H1 (cell line): ENCODE results near the gene ATAT1. TPM values are rescaled to one million over a fixed set of nuclear protein-coding genes. Genes with fewer than 3 reads are reported as not detected.

Source experiments
- CTCF ChIA-PET: fragments of 300-600 bp; sonication (Branson Sonifier 250); formaldehyde crosslinking; loops from one replicate; lab custom pipeline; 2021; ENCODE audit not compliant: partially characterized antibody; lab: Charles Lee
- POLR2A ChIA-PET: fragments of 300-600 bp; sonication (Branson Sonifier 250); formaldehyde crosslinking; loops from one replicate; lab custom pipeline; 2021; ENCODE audit warnings: inconsistent platforms; ENCODE audit not compliant: partially characterized antibody; lab: Charles Lee
- DNase-seq, 2 experiments: peaks; one replicate each; pipeline versions ENCODE4 v3.0.0 to v3.0.0-alpha.2; 2010 to 2022; ENCODE audit warnings: low spot score in 2 of 2, low read depth in 1 of 2, mixed read lengths in 1 of 2
- FAIRE-seq: peaks from 2 replicates; lab custom pipeline; 2011; peaks lifted over from hg19 to GRCh38; lab: Jason Lieb, UNC
- H2AFZ ChIP-seq: 2 replicates; pipeline ENCODE4 v1.8.1; 2012; ENCODE audit warnings: low read length, inconsistent platforms
- H2AK5ac ChIP-seq: 2 replicates; pipeline ENCODE4 v1.6.1; 2013; ENCODE audit warnings: low read depth, low read length
- H2BK120ac ChIP-seq: replicated peaks from 2 replicates; pipeline ENCODE3; 2013; ENCODE audit warnings: low read depth, low read length, inconsistent platforms
- H2BK12ac ChIP-seq: 2 replicates; pipeline ENCODE4 v1.6.1; 2013; ENCODE audit warnings: low read depth, low read length
- H2BK15ac ChIP-seq: 2 replicates; pipeline ENCODE4 v1.6.1; 2013; ENCODE audit warnings: low read length
- H2BK20ac ChIP-seq: 2 replicates; pipeline ENCODE4 v1.6.1; 2013; ENCODE audit warnings: low read length
- H2BK5ac ChIP-seq: 2 replicates; pipeline ENCODE4 v1.6.1; 2013; ENCODE audit warnings: low read depth, low read length
- H3K14ac ChIP-seq: 2 replicates; pipeline ENCODE4 v1.6.1; 2013; ENCODE audit warnings: inconsistent platforms; ENCODE audit not compliant: insufficient read length
- H3K18ac ChIP-seq: 2 replicates; pipeline ENCODE4 v1.6.1; 2013; ENCODE audit warnings: low read length; ENCODE audit errors: extremely low read depth
- H3K23ac ChIP-seq: 2 replicates; pipeline ENCODE4 v1.6.1; 2013; ENCODE audit warnings: inconsistent platforms; ENCODE audit not compliant: insufficient read length
- H3K23me2 ChIP-seq: 2 replicates; pipeline ENCODE4 v1.6.1; 2013; ENCODE audit warnings: low read depth, low read length
- H3K27ac ChIP-seq: 2 replicates; pipeline ENCODE4 v1.6.1; 2011; ENCODE audit warnings: low read depth, low read length, inconsistent platforms
- H3K27me3 ChIP-seq, 4 experiments: replicated peaks in 1 of 4; 1 replicate in 1 of 4; 2 replicates in 3 of 4; pipeline versions ENCODE4 v1.6.1 to v1.8.1; 2011 to 2013; ENCODE audit warnings: low read length in 3 of 4, mild to moderate bottlenecking in 3 of 4, inconsistent platforms in 2 of 4, mixed read lengths in 2 of 4, moderate library complexity in 1 of 4; ENCODE audit not compliant: control insufficient read depth in 3 of 4, insufficient read depth in 3 of 4; ENCODE audit errors: extremely low read depth in 1 of 4
- H3K36me3 ChIP-seq, 4 experiments: 2 replicates each; pipeline versions ENCODE4 v1.6.1 to v1.8.1; 2011 to 2013; ENCODE audit warnings: mild to moderate bottlenecking in 4 of 4, low read length in 3 of 4, moderate library complexity in 2 of 4, control low read depth in 1 of 4, inconsistent platforms in 1 of 4; ENCODE audit not compliant: insufficient read depth in 4 of 4, control insufficient read depth in 2 of 4
- H3K4ac ChIP-seq: replicated peaks from 2 replicates; pipeline ENCODE3; 2013; ENCODE audit warnings: low read length, low read depth, mixed read lengths, inconsistent platforms; ENCODE audit not compliant: insufficient read length
- H3K4me1 ChIP-seq, 4 experiments: replicated peaks in 1 of 4; 1 replicate in 1 of 4; 2 replicates in 3 of 4; pipeline versions ENCODE4 v1.6.1 to v1.8.1; 2011 to 2013; ENCODE audit warnings: low read length in 3 of 4, inconsistent platforms in 2 of 4, mixed read lengths in 1 of 4; ENCODE audit not compliant: insufficient read depth in 4 of 4, control insufficient read depth in 3 of 4
- H3K4me2 ChIP-seq, 2 experiments: 2 replicates each; pipeline versions ENCODE4 v1.6.1 to v1.8.1; 2011 to 2013; ENCODE audit warnings: low read depth in 2 of 2, low read length in 2 of 2, control low read depth in 1 of 2, inconsistent platforms in 1 of 2, mild to moderate bottlenecking in 1 of 2; ENCODE audit not compliant: insufficient read depth in 1 of 2
- H3K4me3 ChIP-seq, 4 experiments: fragments of 200-600, 300-600 bp in 1 of 4; sonication (generic), shearing (Covaris generic), sonication (Bioruptor Twin) in 1 of 4; 2 replicates each; pipeline versions ENCODE4 v1.5.1 to v1.8.1; 2011 to 2016; ENCODE audit warnings: low read length in 4 of 4, low read depth in 3 of 4, control low read depth in 2 of 4, inconsistent platforms in 2 of 4, mild to moderate bottlenecking in 2 of 4, mixed read lengths in 1 of 4, moderate library complexity in 1 of 4; ENCODE audit not compliant: insufficient read depth in 2 of 4; ENCODE audit errors: extremely low read depth in 1 of 4
- H3K56ac ChIP-seq: replicated peaks from 2 replicates; pipeline ENCODE3; 2013; ENCODE audit warnings: low read depth, mild to moderate bottlenecking, mixed read lengths, low read length, inconsistent platforms; ENCODE audit not compliant: insufficient read length
- H3K79me1 ChIP-seq: 2 replicates; pipeline ENCODE4 v1.6.1; 2013; ENCODE audit warnings: low read depth, low read length, control low read depth
- H3K79me2 ChIP-seq, 2 experiments: 2 replicates each; pipeline versions ENCODE4 v1.6.1 to v1.8.1; 2012 to 2013; ENCODE audit warnings: low read length in 2 of 2, mild to moderate bottlenecking in 2 of 2, inconsistent platforms in 1 of 2; ENCODE audit not compliant: insufficient read depth in 2 of 2, control insufficient read depth in 1 of 2
- H3K9ac ChIP-seq, 4 experiments: replicated peaks in 1 of 4; 1 replicate in 1 of 4; 2 replicates in 3 of 4; pipeline versions ENCODE4 v1.6.1 to v1.8.1; 2011 to 2013; ENCODE audit warnings: low read depth in 3 of 4, low read length in 3 of 4, control low read depth in 2 of 4, mild to moderate bottlenecking in 2 of 4, moderate library complexity in 2 of 4, inconsistent platforms in 1 of 4; ENCODE audit errors: extremely low read depth in 1 of 4
- H3K9me3 ChIP-seq, 2 experiments: 2 replicates each; pipeline versions ENCODE4 v1.6.1 to v1.8.1; 2012 to 2013; ENCODE audit warnings: mild to moderate bottlenecking in 2 of 2, moderate library complexity in 2 of 2, control low read depth in 1 of 2, inconsistent platforms in 1 of 2, low read depth in 1 of 2, low read length in 1 of 2, mixed read lengths in 1 of 2; ENCODE audit not compliant: insufficient read depth in 2 of 2
- H4K20me1 ChIP-seq, 2 experiments: replicated peaks in 1 of 2; 2 replicates each; pipeline versions ENCODE3 to v1.8.1; 2011 to 2013; ENCODE audit warnings: inconsistent platforms in 2 of 2, low read length in 2 of 2, mild to moderate bottlenecking in 1 of 2; ENCODE audit not compliant: insufficient read depth in 2 of 2, control insufficient read depth in 1 of 2
- H4K5ac ChIP-seq: 2 replicates; pipeline ENCODE4 v1.6.1; 2013; ENCODE audit warnings: low read length, low read depth, mixed read lengths, inconsistent platforms; ENCODE audit not compliant: insufficient read length
- H4K8ac ChIP-seq: 2 replicates; pipeline ENCODE4 v1.8.0; 2013; ENCODE audit warnings: mild to moderate bottlenecking, moderate library complexity, low read length, inconsistent platforms; ENCODE audit not compliant: insufficient read depth; ENCODE audit errors: extremely low read depth
- H4K91ac ChIP-seq: replicated peaks from 2 replicates; pipeline ENCODE3; 2013; ENCODE audit warnings: low read length, mixed read lengths, inconsistent platforms; ENCODE audit not compliant: insufficient read length
- ATF2 ChIP-seq: IDR thresholded peaks from 2 replicates; pipeline ENCODE4 v1.6.1; 2012; ENCODE audit warnings: low read length, inconsistent platforms
- BACH1 ChIP-seq: IDR thresholded peaks from 2 replicates; pipeline ENCODE4 v1.6.1; 2012; ENCODE audit warnings: low read length, improper control_type of control experiment
- FOSL1 ChIP-seq: IDR thresholded peaks from 2 replicates; pipeline ENCODE4 v1.6.1; 2011; ENCODE audit warnings: mild to moderate bottlenecking, low read depth, low read length, moderate library complexity; ENCODE audit not compliant: insufficient read depth
- NRF1 ChIP-seq: IDR thresholded peaks from 2 replicates; pipeline ENCODE4 v1.6.1; 2011; ENCODE audit warnings: mild to moderate bottlenecking, low read depth, low read length, improper control_type of control experiment
- PHF8 ChIP-seq: fragments of 200-600 bp; sonication (generic); conservative IDR thresholded peaks from 2 replicates; pipeline ENCODE4 v1.7.1; 2012; ENCODE audit warnings: low read depth, mild to moderate bottlenecking, inconsistent platforms, low read length, moderate library complexity
- POLR2A ChIP-seq, 2 experiments: IDR thresholded peaks; 1 replicate in 1 of 2; 2 replicates in 1 of 2; pipeline ENCODE4 v1.6.1; 2011; ENCODE audit warnings: low read depth in 2 of 2, low read length in 2 of 2, mild to moderate bottlenecking in 2 of 2; ENCODE audit errors: control extremely low read depth in 1 of 2
- RBBP5 ChIP-seq: IDR thresholded peaks from 2 replicates; pipeline ENCODE4 v1.7.1; 2012; ENCODE audit warnings: low read depth, mild to moderate bottlenecking, inconsistent platforms, low read length, moderate library complexity, borderline replicate concordance
- SIRT6 ChIP-seq: IDR thresholded peaks from one replicate; pipeline ENCODE4 v1.7.1; 2012; ENCODE audit warnings: low read length, inconsistent platforms
- SUZ12 ChIP-seq: fragments of 200-600 bp; sonication (generic); IDR thresholded peaks from 2 replicates; pipeline ENCODE4 v1.6.1; 2012; ENCODE audit warnings: mild to moderate bottlenecking, inconsistent platforms, low read length, moderate library complexity, mixed read lengths
- YY1 ChIP-seq: IDR thresholded peaks from 2 replicates; pipeline ENCODE4 v1.6.1; 2011; ENCODE audit warnings: low read depth, mild to moderate bottlenecking, low read length
- WGBS, 2 experiments: shearing (Covaris generic) in 1 of 2; methylation state at CpG; one replicate each; pipeline versions ENCODE4 v1.1.6 to v1.1.7; 2013 to 2015; ENCODE audit warnings: low lambda C conversion rate in 2 of 2, mixed read lengths in 2 of 2, inconsistent platforms in 1 of 2, low coverage in 1 of 2, missing lambda C conversion rate in 1 of 2; ENCODE audit not compliant: insufficient replicate concordance in 2 of 2, insufficient coverage in 1 of 2, insufficient read length in 1 of 2; ENCODE audit errors: extremely low coverage in 1 of 2, missing lambda C conversion rate in 1 of 2; 5-methylcytosine and 5-hydroxymethylcytosine counted together
- polyA plus RNA-seq, 7 experiments: library from polyadenylated mRNA; depleted of rRNA in 3 of 7; stranded (reverse) in 5 of 7; unstranded in 2 of 7; fragments of >200 nt in 5 of 7; fragments of 200-250 nt in 2 of 7; gene quantifications; 1 replicate in 5 of 7; 2 replicates in 1 of 7; 4 replicates in 1 of 7; pipeline versions ENCODE4 v1.2.1 to v1.2.3, GENCODE V29; 2011 to 2013; ENCODE audit warnings: missing spikeins in 2 of 7, mixed read lengths in 2 of 7
- total RNA-seq: library from RNA; stranded (reverse); fragmentation: NEBNext Ultra II Directional; extraction: Animal tissue kit (Norgen Biotek cat#: 25700); gene quantifications from 2 replicates; pipeline ENCODE4 v1.2.1, GENCODE V29; 2021

ATAT1 gene
- total and polyA plus RNA-seq, 2 of the 8 experiments (the other 6 are each of a cell fraction or from before 2014, with no cell fraction given): 14.4 to 14.6 TPM

DNA sequence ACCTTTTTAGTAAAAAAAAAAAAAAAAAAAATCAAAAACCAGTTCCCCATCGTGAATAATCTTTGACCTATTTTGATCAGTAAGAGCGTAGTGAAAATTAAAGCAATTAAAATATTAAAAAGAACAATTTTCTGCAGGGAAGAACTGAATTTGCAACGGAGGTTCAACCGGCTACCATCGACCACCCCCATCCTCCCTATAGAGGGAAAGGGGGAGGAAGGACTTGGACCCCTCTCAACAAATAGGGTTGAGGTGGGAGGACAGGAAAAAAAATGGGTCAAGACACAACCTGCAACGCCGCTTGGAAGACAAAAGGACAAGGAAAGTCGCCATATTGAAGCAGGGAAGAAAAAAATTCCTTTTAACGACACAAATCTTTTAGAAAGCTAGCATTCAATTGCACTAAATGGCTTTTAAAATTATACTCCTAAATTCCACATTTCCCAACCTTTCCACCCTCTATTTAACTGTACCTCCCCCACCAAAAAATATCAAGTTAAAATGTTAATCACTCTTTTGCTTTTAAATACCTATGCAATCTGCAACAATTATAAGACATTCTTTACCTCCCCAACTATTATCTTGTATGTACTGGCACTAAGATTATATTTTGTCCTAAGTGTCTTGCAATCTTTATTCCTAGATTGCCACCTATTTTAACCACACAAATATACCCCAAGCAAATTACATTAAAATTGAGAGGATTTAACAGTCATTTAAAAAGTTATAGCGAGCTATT, 11.3 kb upstream of the ATAT1 start:
- Histone ChIP-seq H4K8ac (peak overlapping the region; percentile 98; the same call in 1 of the 2 replicates), H3K4me2 (peak overlapping the region; percentile 96 to 98), H3K79me1 (peaks cover 9% of the 10 kb centered on the region; the same call in 1 of the 2 replicates), H4K20me1 (peaks cover 1 to 4% of the 10 kb centered on the region in 2 experiments), H3K56ac (peak overlapping the region; percentile 38), H2AK5ac (peak overlapping the region; percentile 91; the same call in 1 of the 2 replicates), H2BK20ac (no peak overlapping the region), H3K4me3 (peak overlapping the region; percentile 90 to 97 (median 96)), H3K23ac (no peak overlapping the region), H3K9me3 (no peaks in the 10 kb centered on the region), H3K23me2 (peaks cover 14% of the 10 kb centered on the region), H3K36me3 (peaks cover 6 to 44% (median 15%) of the 10 kb centered on the region in 4 experiments), H3K18ac (peak overlapping the region; percentile 21; the same call in 1 of the 2 replicates), H3K9ac (peak overlapping the region; percentile 99 to 100 (median 100)), H2AFZ (no peak overlapping the region), H3K27me3 (no peaks in the 10 kb centered on the region), H2BK12ac (peak overlapping the region; percentile 91; the same call in 1 of the 2 replicates), H3K27ac (peak overlapping the region; percentile 98), H3K79me2 (peaks cover 4 to 67% of the 10 kb centered on the region in 2 experiments; a peak in 3 of 4 replicates), H2BK15ac (no peak overlapping the region), H3K4me1 (peaks cover 0 to 6% (median 4%) of the 10 kb centered on the region in 4 experiments; a peak in 4 of 7 replicates), H2BK120ac (no peak overlapping the region), H4K91ac (no peak overlapping the region), H3K14ac (no peak overlapping the region), H4K5ac (peak overlapping the region; percentile 84), H2BK5ac (peak overlapping the region; percentile 93), H3K4ac (no peak overlapping the region)
- FAIRE-seq (no peak), DNase-seq (peak; percentile 63 to 73)
- CTCF ChIA-PET: interaction anchor here (1.6 to 1.7 kb wide), 2 partner anchors 14 to 18 kb away, joined by 4 to 7 read pairs; no protein-coding TSS in a partner anchor
- WGBS, 2 experiments: 1% methylated on average over 10 of the region's 10 CpGs; no CpG with 5 or more reads in 1 of the 2 experiments
- POLR2A ChIA-PET: interaction anchor here (0.7 to 4.8 kb wide), 50 partner anchors 7 to 550 kb away, joined by 3 to 443 read pairs (median 5); partner anchors contain the start of genes ABCF1, ATAT1, C6orf136 and DHX16
- TF ChIP-seq ATF2: peak; percentile 20; the same call in 1 of the 2 replicates
- no peak for TF ChIP-seq FOSL1
- TF ChIP-seq RBBP5: no peak
- TF ChIP-seq SIRT6: no peak
- no peak; the same call in 1 of the 2 replicates for TF ChIP-seq PHF8
- TF ChIP-seq NRF1: no peak
- TF ChIP-seq YY1: peak; percentile 84; the same call in 1 of the 2 replicates
- no peak for TF ChIP-seq SUZ12
- peak; percentile 54 to 98 for TF ChIP-seq POLR2A (IDR thresholded peaks at IDR 0.05; ENCODE audit: control extremely low read depth in 1 of 2, low read depth in 2 of 2, low read length in 2 of 2)
- no peak for TF ChIP-seq BACH1
